ENCODE data around the gene NLRC4.
"Not testable (repeated sequence)": the region's sequence is repeated elsewhere in the genome, so short reads cannot be mapped to it uniquely, and the experiment has no call there.

NLRC4 gene

GRCh38 chr2:32242331-32242730 lies 22.4 kb downstream of the NLRC4 start:
- DNase-seq (ENCODE audit: low read depth): no peak

GRCh38 chr2:32237996-32238395 lies 26.7 kb downstream of the NLRC4 start:
- no peak for DNase-seq (ENCODE audit: low read depth)

GRCh38 chr2:32237488-32237887 lies 27.2 kb downstream of the NLRC4 start:
- no peak for DNase-seq (ENCODE audit: low read depth)

GRCh38 chr2:32235315-32235714 lies 29.4 kb downstream of the NLRC4 start:
- DNase-seq (ENCODE audit: low read depth): no peak

- DNase-seq (ENCODE audit: low read depth): no peak
Observed at GRCh38 chr2:32231959-32232358, 32.7 kb downstream of the NLRC4 start.

GRCh38 chr2:32229635-32230034 lies 35.1 kb downstream of the NLRC4 start:
- no peak for DNase-seq (ENCODE audit: low read depth)

GRCh38 chr2:32228181-32228580 lies 36.5 kb downstream of the NLRC4 start:
- no peak for DNase-seq (ENCODE audit: low read depth)

- no peak for DNase-seq (ENCODE audit: low read depth)
Observed at GRCh38 chr2:32227492-32227891, 37.2 kb downstream of the NLRC4 start.

- no peak for DNase-seq (ENCODE audit: low read depth)
Observed at GRCh38 chr2:32222966-32223365, 41.7 kb downstream of the NLRC4 start.

- no peak for DNase-seq (ENCODE audit: low read depth)
Observed at GRCh38 chr2:32220445-32220844, 44.2 kb downstream of the NLRC4 start.

- no peak for DNase-seq (ENCODE audit: low read depth)
Observed at GRCh38 chr2:32212295-32212694, 52.4 kb downstream of the NLRC4 start.

- DNase-seq (ENCODE audit: low read depth): no peak
Observed at GRCh38 chr2:32210767-32211408, 53.8 kb downstream of the NLRC4 start.

GRCh38 chr2:32203428-32203827 lies 61.3 kb downstream of the NLRC4 start:
- DNase-seq (ENCODE audit: low read depth): not testable (repeated sequence)

GRCh38 chr2:32200814-32201213 lies 63.9 kb downstream of the NLRC4 start:
- DNase-seq (ENCODE audit: low read depth): no peak

GRCh38 chr2:32192418-32192817 lies 72.3 kb downstream of the NLRC4 start:
- DNase-seq (ENCODE audit: low read depth): no peak

- DNase-seq (ENCODE audit: low read depth): no peak
Observed at GRCh38 chr2:32189011-32189410, 75.7 kb downstream of the NLRC4 start.

GRCh38 chr2:32182667-32183066 lies 82.0 kb downstream of the NLRC4 start:
- no peak for DNase-seq (ENCODE audit: low read depth)

Measured in stimulated activated CD8-positive, alpha-beta memory T cell treated with anti-CD3 and anti-CD28 coated beads, Interleukin-7, amount 100 ng/mL, for 24 hours (primary cell).